ENCODE results near the gene CXCL8. TPM values are rescaled to one million over a fixed set of nuclear protein-coding genes. Genes with fewer than 3 reads are reported as not detected.

CXCL8 gene
- total and polyA plus RNA-seq, 12 donors, result 0.28 to 3.4 (median 1.7) TPM

DNA sequence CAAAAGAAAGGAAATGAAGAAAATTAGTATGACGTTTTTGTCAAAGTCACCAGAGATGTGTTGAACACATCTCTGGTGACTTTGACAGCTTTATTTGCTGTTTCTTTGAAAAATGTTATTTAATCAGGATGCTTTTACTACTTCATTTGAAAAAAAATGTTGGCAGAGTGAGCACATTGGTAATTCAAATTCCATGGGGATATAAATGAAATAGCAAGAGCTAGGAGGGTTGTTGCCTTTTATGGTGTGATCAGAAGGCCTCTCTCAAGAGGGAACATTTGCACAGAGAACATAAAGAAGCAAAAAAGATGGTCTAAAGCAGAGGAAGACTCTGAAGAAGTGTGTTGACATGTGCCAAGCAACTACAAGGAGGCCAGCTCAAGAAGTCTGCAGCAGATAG, 46.6 kb upstream of the CXCL8 start:
- H3K4me1 ChIP-seq (replicated peaks in 1 of 2), result peaks cover 3 to 12% of the 10 kb centered on the region in 2 donors
- H3K4me3 ChIP-seq, result no peak overlapping the region
- no peak overlapping the region for H3K27ac ChIP-seq
- TF ChIP-seq CTCF (IDR thresholded peaks at IDR 0.05), result no peak
- no peak for DNase-seq
- no peaks in the 10 kb centered on the region for H3K27me3 ChIP-seq
- H3K36me3 ChIP-seq (replicated peaks in 1 of 2), result no peaks in the 10 kb centered on the region
- 79 to 94% (median 88%) methylated on average over 1 of the region's 1 CpG for WGBS, 4 donors
- intact Hi-C loops (cut with DNase I), result no loop called here
- H3K9me3 ChIP-seq (replicated peaks in 1 of 3), result no peaks in the 10 kb centered on the region

DNA sequence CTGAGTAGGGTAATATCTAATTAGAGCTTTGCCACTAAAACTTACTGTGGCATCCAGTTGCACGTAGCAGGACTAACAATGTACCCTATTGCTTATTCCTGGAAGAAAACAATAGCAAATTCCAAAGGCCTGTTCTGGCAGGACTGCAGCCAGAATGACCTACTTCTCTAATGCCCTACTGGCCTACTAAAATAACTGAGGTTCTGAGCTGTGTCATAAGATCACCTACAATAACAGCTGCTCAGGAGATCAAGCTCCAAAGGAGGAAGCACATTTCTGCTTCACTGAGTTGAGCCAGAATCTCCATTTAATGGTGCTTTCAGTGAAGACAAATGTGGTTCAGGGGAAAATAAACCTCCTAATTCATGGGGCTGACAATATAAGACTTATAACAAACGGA, 42.2 kb upstream of the CXCL8 start:
- Histone ChIP-seq H3K36me3 (replicated peaks in 1 of 2) (no peaks in the 10 kb centered on the region), H3K9me3 (replicated peaks in 1 of 3) (no peaks in the 10 kb centered on the region), H3K27me3 (no peaks in the 10 kb centered on the region), H3K27ac (no peak overlapping the region), H3K4me3 (no peak overlapping the region), H3K4me1 (replicated peaks in 1 of 2) (peaks cover 3 to 13% of the 10 kb centered on the region in 2 donors)
- intact Hi-C loops (cut with DNase I), result no loop called here
- 30 to 41% (median 37%) methylated on average over 2 of the region's 2 CpGs for WGBS, 4 donors
- peak in 5 of 7 donors; percentile 18 to 57 (median 35) for DNase-seq
- no peak for TF ChIP-seq CTCF (IDR thresholded peaks at IDR 0.05)
- TF ChIP-seq POLR2A (IDR thresholded peaks at IDR 0.05), result no peak

DNA sequence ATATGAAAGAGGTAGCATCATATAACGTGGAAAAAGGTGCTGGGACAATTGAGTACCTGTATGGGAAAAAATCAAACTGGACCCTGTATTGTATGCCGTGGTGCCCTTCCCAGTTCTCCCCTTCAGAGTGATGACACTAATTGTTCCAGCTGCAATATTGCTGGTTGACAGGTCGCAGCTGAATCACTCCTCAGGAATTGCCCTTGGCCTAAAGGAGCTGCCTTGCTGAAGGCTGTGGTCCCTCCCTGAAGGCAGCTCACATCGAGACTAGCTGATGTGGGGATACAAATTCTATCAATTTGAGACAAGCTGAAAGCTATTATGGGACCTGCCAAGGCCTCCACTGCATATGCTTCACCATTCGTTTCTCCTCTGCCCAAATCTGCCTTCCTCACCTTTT, 39.3 kb upstream of the CXCL8 start:
- Histone ChIP-seq H3K36me3 (replicated peaks in 1 of 2) (no peaks in the 10 kb centered on the region), H3K4me1 (replicated peaks in 1 of 2) (peaks cover 10 to 27% of the 10 kb centered on the region in 2 donors), H3K4me3 (no peak overlapping the region), H3K9me3 (replicated peaks in 1 of 3) (no peaks in the 10 kb centered on the region), H3K27me3 (no peaks in the 10 kb centered on the region), H3K27ac (no peak overlapping the region)
- WGBS, 4 donors, result 66 to 82% (median 69%) methylated on average over 5 of the region's 5 CpGs
- TF ChIP-seq POLR2A (IDR thresholded peaks at IDR 0.05), result no peak
- no peak for TF ChIP-seq CTCF (IDR thresholded peaks at IDR 0.05)
- peak in 2 of 7 donors; percentile 4 to 18 for DNase-seq
- intact Hi-C loops (cut with DNase I), result no loop called here

GRCh38 chr4:73702796-73703287, 37.5 kb upstream of the CXCL8 start:
- WGBS, 4 donors, result 90 to 100% (median 96%) methylated on average over 2 of the region's 2 CpGs
- intact Hi-C loops (cut with DNase I), result no loop called here
- TF ChIP-seq POLR2A (IDR thresholded peaks at IDR 0.05) (no peak), CTCF (IDR thresholded peaks at IDR 0.05) (no peak)
- H3K9me3 ChIP-seq (replicated peaks in 1 of 3), result no peaks in the 10 kb centered on the region
- no peak overlapping the region for H3K27ac ChIP-seq
- DNase-seq, result no peak
- no peaks in the 10 kb centered on the region for H3K36me3 ChIP-seq (replicated peaks in 1 of 2)
- no peak overlapping the region for H3K4me3 ChIP-seq
- H3K4me1 ChIP-seq (replicated peaks in 1 of 2), result peaks cover 15 to 30% of the 10 kb centered on the region in 2 donors
- H3K27me3 ChIP-seq, result no peaks in the 10 kb centered on the region
